MCF 10A (cell line): Measurements from ENCODE around the gene TRPV6. TPM values are rescaled to one million over a fixed set of nuclear protein-coding genes. Genes with fewer than 3 reads are reported as not detected.

ENCODE experiments used
- BruUV-seq: library from RNA; stranded (reverse); fragments of 400-500 nt; replicated peaks from 2 replicates; lab custom pipeline; 2021; lab: Mats Ljungman, UMichigan
- CTCF ChIA-PET: fragments of 300-600 bp; sonication (Branson Sonifier 250); formaldehyde crosslinking; extraction: SDS; loops from one replicate; lab custom pipeline; 2021; ENCODE audit warnings: antibody characterized with exemption, inconsistent platforms; lab: Yijun Ruan, JAX
- POLR2A ChIA-PET: fragments of 300-600, 350-650 bp; sonication (Branson Sonifier 250); formaldehyde crosslinking; extraction: SDS; loops from one replicate; lab custom pipeline; 2020; ENCODE audit warnings: antibody characterized with exemption, inconsistent platforms; lab: Yijun Ruan, JAX
- DNase-seq: peaks from one replicate; pipeline ENCODE4 v3.0.0-alpha.2; 2018; ENCODE audit not compliant: unreplicated experiment
- H3K27ac Mint-ChIP-seq: one replicate; pipeline ENCODE4 v1.8.0; 2022; ENCODE audit warnings: mild to moderate bottlenecking, low read depth, mixed read lengths; ENCODE audit not compliant: unreplicated experiment
- H3K27me3 Mint-ChIP-seq: one replicate; pipeline ENCODE4 v1.8.0; 2022; ENCODE audit warnings: mixed read lengths; ENCODE audit not compliant: insufficient read depth, unreplicated experiment
- H3K36me3 Mint-ChIP-seq: one replicate; pipeline ENCODE4 v1.8.0; 2022; ENCODE audit warnings: mild to moderate bottlenecking, moderate library complexity, mixed read lengths; ENCODE audit not compliant: insufficient read depth, unreplicated experiment
- H3K4me1 Mint-ChIP-seq: one replicate; pipeline ENCODE4 v1.8.0; 2022; ENCODE audit warnings: mixed read lengths; ENCODE audit not compliant: insufficient read depth, unreplicated experiment
- H3K4me3 Mint-ChIP-seq: one replicate; pipeline ENCODE4 v1.8.0; 2022; ENCODE audit warnings: mild to moderate bottlenecking, moderate library complexity, mixed read lengths; ENCODE audit not compliant: unreplicated experiment
- H3K9me3 Mint-ChIP-seq: one replicate; pipeline ENCODE4 v1.8.0; 2022; ENCODE audit warnings: mixed read lengths; ENCODE audit not compliant: unreplicated experiment
- intact Hi-C: fragments of 100-400 bp; cut with micrococcal nuclease; formaldehyde crosslinking; loops from 2 replicates; pipeline ENCODE4 v1.14.1; 2022
- total RNA-seq: library from RNA; stranded (reverse); gene quantifications from 2 replicates; pipeline ENCODE4 v1.2.3, GENCODE V29; 2022
- TF ChIP-seq, protein P1 (sequence below): fragments of 200-600 bp; IDR thresholded peaks from one replicate; pipeline ENCODE4 v1.8.0; 2022; ENCODE audit warnings: antibody characterized with exemption, mild to moderate bottlenecking; ENCODE audit not compliant: unreplicated experiment

TRPV6 gene
- total RNA-seq, 1 experiment from 2014 or later, result 0.30 TPM

GRCh38 chr7:142870147-142870559 is 15.4 kb downstream of the TRPV6 start:
- POLR2A ChIA-PET, result no interaction called here
- CTCF ChIA-PET, result interaction anchor here (3.7 to 5.6 kb wide), 3 partner anchors 11 to 133 kb away, joined by 16 to 48 read pairs (median 45); partner anchors contain the start of gene EPHB6
- TF ChIP-seq, protein P1, sequence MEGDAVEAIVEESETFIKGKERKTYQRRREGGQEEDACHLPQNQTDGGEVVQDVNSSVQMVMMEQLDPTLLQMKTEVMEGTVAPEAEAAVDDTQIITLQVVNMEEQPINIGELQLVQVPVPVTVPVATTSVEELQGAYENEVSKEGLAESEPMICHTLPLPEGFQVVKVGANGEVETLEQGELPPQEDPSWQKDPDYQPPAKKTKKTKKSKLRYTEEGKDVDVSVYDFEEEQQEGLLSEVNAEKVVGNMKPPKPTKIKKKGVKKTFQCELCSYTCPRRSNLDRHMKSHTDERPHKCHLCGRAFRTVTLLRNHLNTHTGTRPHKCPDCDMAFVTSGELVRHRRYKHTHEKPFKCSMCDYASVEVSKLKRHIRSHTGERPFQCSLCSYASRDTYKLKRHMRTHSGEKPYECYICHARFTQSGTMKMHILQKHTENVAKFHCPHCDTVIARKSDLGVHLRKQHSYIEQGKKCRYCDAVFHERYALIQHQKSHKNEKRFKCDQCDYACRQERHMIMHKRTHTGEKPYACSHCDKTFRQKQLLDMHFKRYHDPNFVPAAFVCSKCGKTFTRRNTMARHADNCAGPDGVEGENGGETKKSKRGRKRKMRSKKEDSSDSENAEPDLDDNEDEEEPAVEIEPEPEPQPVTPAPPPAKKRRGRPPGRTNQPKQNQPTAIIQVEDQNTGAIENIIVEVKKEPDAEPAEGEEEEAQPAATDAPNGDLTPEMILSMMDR, result no peak

GRCh38 chr7:142869434-142869833 is 16.1 kb downstream of the TRPV6 start:
- no TSS peak for BruUV-seq

More at GRCh38 chr7:142870147-142870559, 15.4 kb downstream of the TRPV6 start:
- Mint-ChIP-seq H3K4me3 (no peak overlapping the region), H3K36me3 (no peaks in the 10 kb centered on the region), H3K27me3 (no peaks in the 10 kb centered on the region), H3K4me1 (peaks cover under 1% of the 10 kb centered on the region), H3K9me3 (no peaks in the 10 kb centered on the region), H3K27ac (no peak overlapping the region)
- intact Hi-C loops, result no loop called here
- no peak for DNase-seq
- BruUV-seq, result no TSS peak

DNA sequence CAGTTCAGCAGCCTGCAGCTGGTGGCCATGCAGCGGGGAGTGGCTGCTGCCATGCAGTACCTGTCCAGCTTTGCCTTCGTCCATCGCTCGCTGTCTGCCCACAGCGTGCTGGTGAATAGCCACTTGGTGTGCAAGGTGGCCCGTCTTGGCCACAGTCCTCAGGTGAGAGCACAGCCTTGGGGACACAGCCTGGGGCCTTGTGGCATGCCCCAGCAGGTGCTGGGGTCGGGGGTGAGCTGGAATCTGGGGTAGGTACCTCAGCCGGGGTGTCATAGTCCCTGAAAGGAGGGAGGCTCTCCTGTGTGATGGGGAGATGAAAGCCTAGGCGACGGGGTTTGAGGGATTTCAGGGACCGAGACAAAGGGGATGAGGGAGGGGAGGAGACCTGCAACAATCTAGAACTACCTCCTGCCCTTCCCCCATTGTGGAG is 16.5 kb downstream of the TRPV6 start:
- Mint-ChIP-seq H3K9me3 (no peaks in the 10 kb centered on the region), H3K27me3 (no peaks in the 10 kb centered on the region), H3K4me3 (no peak overlapping the region), H3K36me3 (no peaks in the 10 kb centered on the region), H3K27ac (no peak overlapping the region), H3K4me1 (peaks cover 5% of the 10 kb centered on the region)
- TF ChIP-seq, protein P1, result no peak
- CTCF ChIA-PET, result interaction anchor here (0.8 to 4.9 kb wide), 5 partner anchors 12 to 346 kb away, joined by 3 to 45 read pairs (median 5); partner anchors contain the start of gene EPHB6
- DNase-seq, result no peak
- intact Hi-C loops, result no loop called here
- BruUV-seq, result no TSS peak
- POLR2A ChIA-PET, result no interaction called here

More at GRCh38 chr7:142869434-142869833, 16.1 kb downstream of the TRPV6 start:
- no peak overlapping the region for H3K27ac Mint-ChIP-seq
- ChIA-PET CTCF (interaction anchor here (0.8 to 4.9 kb wide), 3 partner anchors 12 to 346 kb away, joined by 5 to 45 read pairs (median 16); partner anchors contain the start of gene EPHB6), POLR2A (no interaction called here)
- H3K4me1 Mint-ChIP-seq, result peaks cover 5% of the 10 kb centered on the region
- no peak overlapping the region for H3K4me3 Mint-ChIP-seq
- no peaks in the 10 kb centered on the region for H3K9me3 Mint-ChIP-seq
- TF ChIP-seq, protein P1, result no peak
- DNase-seq, result no peak
- intact Hi-C loops, result no loop called here
- H3K27me3 Mint-ChIP-seq, result no peaks in the 10 kb centered on the region
- no peaks in the 10 kb centered on the region for H3K36me3 Mint-ChIP-seq

- Mint-ChIP-seq H3K4me1 (peaks cover 5% of the 10 kb centered on the region), H3K9me3 (no peaks in the 10 kb centered on the region), H3K27ac (no peak overlapping the region), H3K4me3 (no peak overlapping the region), H3K27me3 (peaks cover 3% of the 10 kb centered on the region), H3K36me3 (no peaks in the 10 kb centered on the region)
- ChIA-PET POLR2A (no interaction called here), CTCF (interaction anchor here (1.1 to 7.8 kb wide), 5 partner anchors 12 to 136 kb away, joined by 3 to 86 read pairs (median 5); partner anchors contain the start of gene EPHB6)
- BruUV-seq, result no TSS peak
- intact Hi-C loops, result no loop called here
- DNase-seq, result no peak
- TF ChIP-seq, protein P1, result no peak
Observed at GRCh38 chr7:142868188-142868985, 17.2 kb downstream of the TRPV6 start.
